ENCODE measurements around the gene PTGES3.
"Not testable (repeated sequence)": the region's sequence is repeated elsewhere in the genome, so short reads cannot be mapped to it uniquely, and the experiment has no call there.

Gene PTGES3

DNA sequence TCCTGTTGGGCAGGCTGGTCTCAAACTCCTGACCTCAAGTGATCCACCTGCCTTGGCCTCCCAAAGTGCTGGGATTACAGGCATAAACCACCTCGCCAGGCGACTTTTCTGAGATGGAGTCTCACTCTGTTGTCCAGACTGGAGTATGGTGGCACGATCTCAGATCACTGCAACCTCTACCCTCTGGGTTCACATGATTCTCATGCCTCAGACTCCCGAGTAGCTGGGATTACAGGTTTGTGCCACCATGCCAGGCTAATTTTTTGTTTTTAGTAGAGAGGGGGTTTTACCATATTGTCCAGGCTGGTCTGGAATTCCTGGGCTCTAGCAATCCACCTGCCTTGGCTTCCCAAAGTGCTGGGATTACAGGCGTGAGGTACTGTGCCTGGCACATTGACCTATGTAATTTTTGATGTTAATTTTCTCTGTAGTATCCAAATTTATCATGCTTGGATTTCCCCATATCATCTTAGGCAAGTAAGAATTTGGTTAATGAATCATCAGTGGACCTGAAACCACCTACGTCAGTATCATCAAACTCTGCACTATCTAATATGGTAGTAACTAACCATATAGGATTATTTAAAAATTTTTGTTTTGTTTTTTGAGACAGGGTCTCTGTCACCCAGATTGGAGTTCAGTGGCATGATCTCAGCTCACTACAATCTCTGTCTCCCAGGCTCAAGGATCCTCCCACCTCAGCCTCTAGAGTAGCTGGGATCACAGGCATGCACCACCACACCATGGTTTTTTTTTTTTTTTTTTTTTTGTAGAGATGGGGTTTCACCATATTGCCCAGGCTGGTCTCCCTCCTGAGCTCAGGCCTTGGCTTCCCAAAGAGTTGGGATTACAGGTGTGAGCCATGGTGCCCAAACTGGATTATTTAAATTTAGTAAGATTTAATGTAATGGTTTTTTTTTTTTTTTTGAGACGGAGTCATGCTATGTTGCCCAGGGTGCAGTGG, 30.4 kb downstream of the PTGES3 start:
- no peak for DNase-seq (ENCODE audit: low read depth in 2 of 2)

DNA sequence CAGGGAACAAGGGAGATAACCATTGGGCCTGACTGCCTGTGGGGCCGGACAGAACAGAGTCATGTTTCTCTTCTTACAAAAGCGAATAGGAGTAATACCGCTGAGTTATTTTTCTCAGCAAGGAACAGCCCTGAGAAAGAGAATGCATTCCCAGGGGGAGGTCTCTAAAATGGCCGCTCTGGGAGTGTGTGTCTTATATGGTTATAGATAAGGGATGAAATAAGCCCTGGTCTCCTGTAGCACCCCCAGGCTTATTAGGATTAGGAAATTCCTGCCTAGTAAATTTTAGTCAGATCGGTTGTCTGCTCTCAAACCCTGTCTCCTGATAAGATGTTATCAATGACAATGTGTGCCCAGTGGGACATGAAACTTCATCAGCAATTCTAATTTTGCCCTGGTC, 34.3 kb downstream of the PTGES3 start:
- DNase-seq (ENCODE audit: low read depth in 2 of 2) = not testable (repeated sequence)

DNA sequence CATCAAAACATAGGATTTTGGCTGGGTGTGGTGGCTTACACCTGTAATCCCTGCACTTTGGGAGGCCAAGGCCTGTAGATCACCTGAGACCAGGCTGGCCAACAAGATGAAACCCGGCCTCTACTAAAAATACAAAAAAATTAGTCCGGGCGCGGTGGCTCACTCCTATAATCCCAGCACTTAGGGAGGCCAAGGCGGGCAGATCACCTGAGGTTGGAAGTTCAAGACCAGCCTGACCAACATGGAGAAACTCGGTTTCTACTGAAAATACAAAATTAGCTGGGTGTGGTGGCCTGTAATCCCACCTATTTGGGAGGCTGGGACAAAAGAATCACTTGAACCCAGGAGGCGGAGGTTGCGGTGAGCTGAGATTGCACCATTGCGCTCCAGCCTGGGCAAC, 40.1 kb downstream of the PTGES3 start:
- not testable (repeated sequence) for DNase-seq (ENCODE audit: low read depth in 2 of 2)

DNA sequence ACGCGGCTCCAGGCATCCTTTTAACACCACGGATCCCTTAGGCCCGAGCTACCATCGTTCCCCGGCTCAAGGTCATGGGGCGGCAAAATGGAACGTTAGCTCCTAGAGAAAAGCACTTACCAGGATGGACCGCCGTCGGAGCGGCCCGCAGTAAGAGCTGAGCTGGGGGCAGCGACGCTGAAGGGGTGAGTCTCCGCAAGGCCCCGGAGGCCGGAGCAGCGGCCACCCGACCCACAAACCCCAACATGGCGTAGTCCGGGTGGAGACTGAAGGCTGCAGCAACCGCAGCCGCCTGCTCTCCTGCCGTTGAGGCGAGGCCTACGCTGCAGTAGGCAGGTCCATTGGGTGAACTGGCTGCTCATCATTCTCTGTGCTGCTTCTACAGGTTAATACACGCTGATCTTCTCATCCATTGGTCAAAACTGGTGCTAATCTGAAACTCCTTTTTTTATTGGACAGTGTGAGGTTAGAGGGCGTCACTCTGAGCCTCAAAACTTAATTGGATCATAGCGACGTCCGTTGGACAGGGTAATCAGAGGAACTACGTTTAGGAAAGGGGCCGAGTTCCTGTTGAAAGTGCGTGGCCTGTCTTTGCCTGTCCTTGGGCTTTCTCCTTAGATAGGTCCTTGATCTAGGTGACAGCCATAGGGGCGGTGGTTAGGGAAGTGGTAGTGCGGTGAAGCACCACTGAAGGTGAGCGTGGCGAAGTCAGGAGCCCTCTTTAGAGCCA, 42.2 kb downstream of the PTGES3 start, which contains the start of gene ATP5F1B:
TSS of gene ATP5F1B (minus strand) at position 268 of the 730 bp plus-strand sequence. CDS start at position 247, 21 bp downstream.
- peak; percentile 82 to 84 for DNase-seq (ENCODE audit: low read depth in 2 of 2)

DNA sequence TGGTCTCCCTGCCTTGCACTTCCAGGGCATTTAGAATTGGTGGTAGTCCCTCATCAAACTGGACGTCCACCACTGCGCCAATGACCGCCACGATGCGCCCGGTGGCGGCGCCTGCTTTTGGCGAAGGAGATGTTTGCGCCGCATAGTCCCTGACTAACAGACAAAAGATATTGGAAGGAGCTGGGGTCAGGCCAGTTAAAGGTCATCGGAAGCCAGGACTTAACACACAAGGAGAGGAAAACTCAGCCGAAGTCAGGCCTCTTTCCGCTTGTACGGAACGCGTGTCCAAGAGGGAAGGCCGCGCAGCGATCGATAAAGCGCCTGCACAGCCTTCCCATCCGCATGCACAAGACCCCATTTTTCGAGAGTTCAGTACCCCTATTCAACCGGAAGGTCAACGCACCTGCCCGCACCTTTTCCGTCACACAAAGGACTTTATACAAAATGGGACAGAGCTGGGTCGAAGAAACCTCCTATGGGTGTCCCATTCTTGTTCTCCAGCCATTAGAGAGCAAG, 42.8 kb downstream of the PTGES3 start:
- DNase-seq (ENCODE audit: low read depth in 2 of 2) = no peak

DNA sequence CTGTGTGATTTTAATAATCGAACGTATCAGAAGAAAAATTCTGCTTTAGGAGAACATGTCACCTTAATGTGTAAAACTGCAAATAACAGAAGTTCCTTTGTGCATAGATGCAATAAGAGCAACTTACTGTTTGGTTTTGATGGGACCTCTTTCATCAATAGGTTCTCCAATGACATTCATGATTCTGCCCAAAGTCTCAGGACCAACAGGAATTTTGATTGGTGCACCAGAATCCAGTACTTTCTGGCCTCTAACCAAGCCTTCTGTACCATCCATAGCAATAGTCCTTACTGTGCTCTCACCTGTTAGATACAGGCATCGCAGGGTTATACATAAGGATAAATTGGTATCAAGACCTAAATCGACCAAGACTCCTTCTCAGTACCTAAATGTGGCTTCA, 43.4 kb downstream of the PTGES3 start:
- DNase-seq (ENCODE audit: low read depth in 2 of 2) = no peak

DNA sequence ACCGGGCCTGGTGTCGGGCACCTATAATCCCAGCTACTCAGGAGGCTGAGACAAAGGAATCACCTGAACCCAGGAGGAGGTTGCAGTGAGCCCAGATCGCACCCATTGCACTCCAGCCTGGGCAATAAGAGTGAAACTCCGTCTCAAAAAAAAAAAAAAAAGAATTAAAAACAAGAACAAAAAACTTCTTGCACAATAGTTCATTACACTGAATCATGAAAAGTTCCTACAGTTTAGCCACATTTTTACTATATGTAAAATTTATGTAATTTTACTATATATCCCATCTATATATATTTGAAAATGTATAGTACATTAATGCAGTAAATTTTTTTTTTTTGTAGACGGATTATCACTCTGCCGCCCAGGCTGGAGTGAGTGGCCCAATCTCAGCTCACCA, 46.9 kb downstream of the PTGES3 start:
- no peak for DNase-seq (ENCODE audit: low read depth in 2 of 2)

DNA sequence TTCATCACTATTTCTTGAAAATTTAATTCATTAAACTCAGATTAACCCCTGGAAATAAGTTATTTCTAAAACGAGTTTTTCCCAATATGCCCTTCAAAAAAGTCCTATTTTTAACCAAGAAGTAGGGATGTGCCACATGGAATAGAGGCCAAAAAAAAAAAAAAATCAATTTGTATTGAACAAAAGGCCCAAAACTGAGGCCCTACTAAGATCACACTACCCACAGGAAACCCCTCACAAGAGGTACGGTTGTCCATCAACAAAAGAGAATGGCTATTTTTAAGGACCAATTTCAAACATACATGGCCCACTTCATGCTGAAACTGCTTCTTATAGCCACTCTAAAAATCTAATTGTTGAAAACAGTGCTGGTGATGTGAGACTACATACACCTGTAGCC, 50.5 kb downstream of the PTGES3 start:
- DNase-seq (ENCODE audit: low read depth in 2 of 2) = no peak

DNA sequence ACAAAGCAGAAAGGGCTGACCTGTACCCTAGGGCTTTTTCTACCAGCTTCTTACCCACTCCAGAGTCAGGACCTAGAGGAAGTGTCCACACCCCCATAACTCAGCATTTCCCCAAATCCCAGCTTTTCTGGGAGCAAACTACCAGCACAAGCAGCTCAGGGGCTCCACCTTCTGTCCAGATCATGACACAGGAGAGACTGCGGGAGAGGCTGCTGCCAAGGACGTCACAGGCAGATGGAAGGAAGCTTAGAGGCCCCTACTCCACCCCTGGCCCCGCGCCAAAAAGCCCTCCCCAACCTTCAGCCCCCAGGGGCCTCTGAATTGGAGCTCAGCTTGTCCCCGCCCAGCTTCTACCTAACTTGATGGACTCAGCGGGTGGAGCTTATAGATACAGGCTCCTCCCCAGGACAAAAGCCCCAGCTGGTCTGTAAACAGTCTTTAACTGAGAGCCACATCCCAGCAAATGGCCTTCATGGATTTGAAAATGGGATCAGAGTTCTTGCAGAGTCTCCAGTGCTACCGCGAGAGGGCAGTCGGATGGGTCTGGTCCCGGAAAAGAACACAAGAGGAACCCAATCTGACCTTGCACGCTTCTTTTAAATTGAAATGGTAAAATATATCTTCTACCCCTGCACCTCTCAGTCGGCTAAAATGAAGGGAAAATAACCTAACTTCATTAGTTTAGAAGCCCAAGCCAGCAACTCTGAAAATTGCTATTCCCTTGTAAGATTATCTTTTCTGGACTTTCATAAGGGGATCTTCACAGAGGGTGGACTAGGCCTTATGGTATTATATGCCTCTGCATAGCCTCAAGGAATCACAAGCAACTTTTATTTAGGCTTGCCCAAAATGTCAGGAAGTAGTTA, 51.2 kb downstream of the PTGES3 start:
- peak; percentile 81 to 90 for DNase-seq (ENCODE audit: low read depth in 2 of 2)

DNA sequence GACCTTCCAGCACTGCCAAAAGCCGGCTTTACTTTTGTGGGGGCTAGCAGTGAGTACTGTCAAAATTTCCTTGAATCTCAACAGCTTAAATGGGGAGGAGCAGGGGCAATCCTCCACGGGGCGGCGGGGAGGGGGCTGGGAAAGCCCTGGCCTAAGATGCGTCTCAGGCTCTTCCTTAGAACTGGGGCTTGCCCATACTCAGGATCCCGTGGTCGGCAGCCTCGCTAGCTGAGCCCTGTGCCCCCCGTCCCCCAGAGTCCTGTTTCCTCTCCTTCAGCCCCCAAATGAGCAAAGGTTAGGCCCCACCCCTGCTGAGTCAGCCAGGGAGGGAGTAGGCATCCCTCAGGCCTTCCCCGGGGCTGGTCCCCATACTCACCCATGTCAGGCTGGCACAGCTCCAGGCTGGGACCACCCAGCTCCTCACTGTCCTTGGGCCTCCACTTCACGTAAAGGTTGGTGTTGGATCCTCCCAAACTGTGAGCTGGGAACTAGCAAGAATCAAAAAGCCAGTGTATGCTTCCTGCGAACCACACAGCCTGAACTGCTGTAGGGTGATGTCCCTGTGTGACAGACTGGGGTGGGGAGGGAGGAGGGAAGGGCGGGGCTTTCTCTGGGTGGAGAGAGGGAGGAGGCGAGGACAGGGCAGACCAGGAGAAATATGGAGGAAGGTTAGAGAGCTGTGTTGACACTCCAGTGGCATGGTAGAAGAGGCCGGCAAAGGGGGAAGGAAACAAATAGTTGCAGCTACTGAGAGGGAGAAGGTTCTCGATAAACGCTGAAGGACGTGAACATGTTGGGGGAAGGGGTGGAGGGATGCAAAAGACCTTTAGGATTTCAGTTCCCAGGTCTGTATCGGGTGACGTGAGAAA, 52.0 kb downstream of the PTGES3 start:
- peak; percentile 79 to 80 for DNase-seq (ENCODE audit: low read depth in 2 of 2)

DNA sequence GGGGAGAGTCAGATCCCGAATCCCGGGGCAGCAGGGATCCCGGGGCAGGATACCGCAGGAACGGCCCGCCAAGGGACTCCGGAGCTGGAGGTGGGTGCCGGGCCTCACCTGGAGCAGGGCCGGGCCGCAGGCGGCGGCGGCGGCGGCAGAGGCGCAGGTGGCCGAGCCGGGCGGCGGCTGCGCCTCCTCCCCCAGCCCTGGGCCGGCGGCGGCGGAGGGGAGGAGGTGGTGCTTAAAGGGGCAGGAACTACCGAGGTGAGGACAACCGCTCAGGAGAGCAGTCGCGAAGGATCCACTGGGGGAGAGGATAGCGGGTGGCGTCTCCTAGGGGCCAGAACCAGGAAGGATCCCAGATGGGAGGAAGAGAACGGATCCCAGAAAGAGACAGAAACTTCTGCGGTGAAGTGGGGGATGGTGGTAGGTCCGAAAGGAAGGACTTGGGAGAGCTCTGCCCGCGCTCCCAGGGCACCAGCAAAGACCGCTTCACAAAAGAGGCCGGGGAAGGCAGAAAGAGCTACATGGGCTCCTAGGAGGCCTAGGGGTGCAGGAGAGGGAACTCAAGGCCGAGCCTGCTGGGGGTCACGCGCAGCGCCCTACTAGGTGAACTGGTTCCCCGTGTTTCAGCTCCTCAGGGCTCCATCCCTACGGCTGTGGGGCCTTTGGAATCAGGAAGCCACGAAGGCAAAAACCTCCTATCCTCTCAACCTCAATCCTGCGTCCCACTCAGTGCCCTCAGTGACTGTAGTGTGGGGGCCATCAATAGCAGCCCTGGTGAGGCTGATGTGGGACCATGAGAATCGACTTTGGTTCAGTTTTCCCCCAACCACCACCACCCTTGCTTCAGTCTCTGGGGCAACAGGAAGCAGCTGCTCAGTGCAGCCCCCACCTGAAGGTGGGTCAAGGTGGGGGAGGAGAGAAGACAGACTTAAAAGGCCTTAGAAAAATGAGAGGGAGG, 53.0 kb downstream of the PTGES3 start:
- DNase-seq (ENCODE audit: low read depth in 2 of 2) = peak in 1 of 2 donors; percentile 54

DNA sequence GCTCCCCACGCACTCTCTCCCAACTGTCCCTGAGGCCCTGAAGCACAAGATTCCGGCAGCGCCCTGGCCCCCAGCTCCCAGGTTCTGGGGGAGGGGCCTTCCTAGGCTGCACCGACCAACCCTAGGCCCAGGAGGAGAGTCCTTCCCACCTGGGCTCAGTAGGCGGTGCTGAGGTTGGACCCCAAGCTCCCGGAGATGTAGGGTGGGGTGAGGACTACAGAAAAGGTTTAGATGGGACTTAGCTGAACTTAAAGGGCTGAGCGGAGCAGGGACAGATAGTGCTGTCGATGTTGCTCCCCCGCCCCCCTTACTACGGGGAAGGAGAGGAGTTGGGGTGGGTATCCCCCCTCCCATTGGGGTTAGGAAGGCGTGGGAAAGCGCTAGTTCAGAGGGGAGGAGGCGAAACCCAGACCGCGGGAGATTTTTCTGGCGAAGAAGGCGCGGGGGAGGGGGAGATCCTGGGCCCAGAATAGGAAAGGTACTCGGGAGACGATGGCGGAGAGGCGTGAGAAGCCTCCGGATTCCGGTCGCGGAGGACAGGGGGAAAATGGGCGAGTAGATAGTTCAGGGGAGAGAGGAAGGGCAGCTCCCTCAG, 53.7 kb downstream of the PTGES3 start:
- no peak for DNase-seq (ENCODE audit: low read depth in 2 of 2)

DNA sequence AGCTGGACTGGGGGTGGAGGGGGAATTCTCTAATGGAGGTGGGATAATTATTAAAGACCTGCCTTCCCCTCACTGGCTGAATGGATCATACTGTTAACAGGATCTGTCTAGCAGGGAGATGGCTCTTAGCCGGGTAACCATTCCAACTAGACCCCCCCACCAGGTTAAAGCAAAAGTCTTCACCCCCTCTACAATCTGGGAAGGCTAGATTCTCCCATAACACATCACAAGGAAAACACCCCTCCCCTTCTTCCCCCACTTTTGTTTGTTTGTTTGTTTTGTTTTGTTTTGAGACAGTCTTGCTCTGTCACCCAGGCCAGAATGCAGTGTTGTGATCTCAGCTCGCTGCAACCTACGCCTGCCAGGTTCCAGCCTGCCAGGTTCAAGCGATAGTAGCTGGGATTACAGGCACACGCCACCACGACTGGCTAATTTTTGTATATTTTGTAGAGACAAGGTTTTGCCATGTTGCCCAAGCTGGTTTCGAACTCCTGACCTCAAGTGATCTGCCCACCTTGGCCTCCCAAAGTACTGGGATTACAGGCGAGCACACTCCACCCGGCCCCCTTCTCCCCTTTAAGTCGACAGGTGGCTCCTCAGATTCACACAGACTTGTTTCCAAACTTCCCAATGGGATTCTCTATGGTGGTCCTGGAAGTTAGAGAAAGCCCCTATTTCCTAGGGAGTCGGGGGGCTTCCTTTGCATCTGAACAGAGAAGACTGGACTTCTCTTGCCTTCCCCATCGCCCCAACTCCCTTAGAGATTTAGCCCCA, 54.4 kb downstream of the PTGES3 start:
- DNase-seq (ENCODE audit: low read depth in 2 of 2) = no peak

DNA sequence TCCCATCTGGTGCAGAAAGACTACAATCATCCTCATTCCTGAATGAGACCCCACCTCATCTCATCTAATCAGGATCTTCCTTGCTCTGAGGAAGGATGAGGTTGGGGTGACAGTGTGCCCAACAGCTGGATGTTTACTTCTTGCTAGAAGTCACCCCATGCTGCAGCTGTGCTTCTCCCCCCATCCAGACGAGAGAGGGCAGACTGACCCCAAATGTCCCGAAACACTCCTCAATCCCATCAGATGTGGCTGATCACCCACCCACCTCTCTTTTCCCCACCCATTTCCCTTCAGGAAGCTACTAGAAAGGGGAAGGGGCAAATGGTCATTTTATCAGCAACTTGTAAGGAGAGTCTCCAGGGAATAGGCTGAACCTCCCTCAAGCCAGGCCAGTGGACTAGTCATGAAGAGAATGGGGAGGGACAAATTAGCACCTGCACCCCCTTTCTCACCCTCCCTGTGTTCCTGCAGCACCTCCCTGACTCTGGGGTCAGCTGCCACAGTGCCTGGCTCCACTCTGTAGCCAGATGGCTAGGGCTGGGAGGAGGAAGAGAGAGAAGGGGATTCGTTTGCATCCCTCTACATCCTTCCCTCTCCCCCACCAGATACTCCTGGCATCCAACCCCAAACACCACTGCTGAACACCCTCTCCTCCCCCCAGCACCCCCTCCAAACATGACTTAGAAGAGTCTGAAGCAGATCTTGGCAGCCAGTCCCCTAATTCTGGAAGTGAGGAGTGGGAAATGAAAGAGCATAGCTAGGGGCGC, 55.2 kb downstream of the PTGES3 start:
- no peak for DNase-seq (ENCODE audit: low read depth in 2 of 2)

DNA sequence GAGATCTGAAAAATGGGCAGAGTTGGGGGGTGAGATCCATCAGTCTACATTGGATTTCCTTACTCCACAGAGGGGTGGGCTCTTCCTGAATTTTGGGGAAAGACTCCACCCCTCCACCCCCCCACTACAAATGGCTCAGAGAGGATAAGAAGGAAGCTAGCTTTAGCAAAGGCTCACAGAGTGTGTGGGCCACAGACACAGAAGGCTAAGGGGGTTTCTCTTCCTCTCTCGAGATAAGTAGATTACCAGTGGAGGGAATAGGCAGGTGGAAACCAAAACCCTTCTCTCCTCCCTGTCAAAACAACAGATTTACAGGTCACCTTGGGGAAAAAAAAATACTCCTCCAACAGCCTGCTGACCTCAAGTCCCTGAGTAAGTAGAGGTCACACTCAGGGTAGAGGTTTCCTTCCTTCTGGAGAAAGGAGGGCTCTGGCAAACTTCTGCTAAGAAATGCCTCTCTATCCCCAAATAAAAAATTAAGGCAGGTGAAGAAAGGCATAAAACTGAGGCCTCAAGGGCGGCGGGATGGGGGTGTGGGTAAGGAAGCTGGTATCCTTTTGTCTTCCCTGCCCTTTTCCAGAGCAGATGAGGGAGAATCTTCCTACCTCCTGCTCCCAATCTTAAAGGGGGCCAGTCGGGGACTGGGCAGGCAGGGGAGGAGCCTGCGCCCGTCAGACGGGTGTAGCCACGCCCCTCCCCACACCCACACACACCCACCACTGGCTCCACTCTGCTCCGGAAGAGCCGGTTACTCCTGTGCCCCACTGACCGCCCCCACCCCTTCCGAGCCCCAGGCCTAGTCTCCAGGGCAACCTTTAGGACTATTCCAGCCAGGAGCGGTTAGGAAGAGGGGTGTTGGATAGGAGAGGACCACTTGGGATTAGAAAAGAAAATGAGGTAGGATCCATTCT, 56.0 kb downstream of the PTGES3 start:
- DNase-seq (ENCODE audit: low read depth in 2 of 2) = peak in 1 of 2 donors; percentile 53

DNA sequence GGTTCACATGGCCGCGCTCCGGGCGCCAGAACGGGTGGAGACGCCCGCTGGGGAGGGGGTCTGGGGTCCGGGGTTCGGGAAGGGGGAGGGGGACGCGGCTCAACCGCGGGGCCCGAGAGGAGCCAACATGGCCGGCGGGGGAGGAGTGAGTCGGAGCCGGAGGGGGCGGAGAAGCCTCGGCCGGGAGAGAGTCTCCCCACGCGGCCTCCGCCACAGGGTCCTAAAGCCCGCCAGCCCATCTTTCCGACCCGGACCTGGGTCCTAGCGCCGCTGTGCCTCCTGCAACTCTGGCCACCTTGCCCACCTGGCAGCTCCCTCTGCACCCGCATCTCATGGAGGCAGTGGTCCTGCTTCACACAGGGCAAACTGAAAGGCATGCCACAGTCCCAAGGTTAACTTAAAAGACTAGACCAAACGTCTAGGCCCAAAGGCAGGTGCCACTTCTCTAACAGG, 57.9 kb downstream of the PTGES3 start, which contains the start of gene BAZ2A:
TSS of gene BAZ2A (minus strand) at position 147 of the 453 bp plus-strand sequence. CDS start 12,796 bp downstream, outside the sequence.
- peak; percentile 75 for DNase-seq (ENCODE audit: low read depth in 2 of 2)
